Limb (tissue), 2 donors: ENCODE measurements around the gene B3GALT4.

Experiments used
- DNase-seq, 2 donors: peaks; one replicate each; pipeline ENCODE4 v3.0.0-alpha.2; 2016; ENCODE audit errors: extremely low spot score in 2 of 2

The B3GALT4 gene

GRCh38 chr6:33290459-33290858 is 13.5 kb downstream of the B3GALT4 start:
- no peak for DNase-seq

- DNase-seq = no peak
Observed at GRCh38 chr6:33292996-33293682, 16.2 kb downstream of the B3GALT4 start.

GRCh38 chr6:33294086-33294823 is 17.3 kb downstream of the B3GALT4 start:
- no peak for DNase-seq

GRCh38 chr6:33295621-33296369 is 18.9 kb downstream of the B3GALT4 start:
- no peak for DNase-seq

- DNase-seq = no peak
Observed at GRCh38 chr6:33296797-33297405, 20.0 kb downstream of the B3GALT4 start.

- peak in 1 of 2 donors; percentile 71 for DNase-seq
Observed at GRCh38 chr6:33297406-33297955, 20.6 kb downstream of the B3GALT4 start.

GRCh38 chr6:33297956-33298772 is 21.2 kb downstream of the B3GALT4 start:
- DNase-seq = peak; percentile 67 to 83

GRCh38 chr6:33298773-33299236 is 21.9 kb downstream of the B3GALT4 start, which contains the start of gene RGL2:
RGL2 (minus strand) TSS chr6:33298942; CDS start chr6:33298610, 332 bp downstream.
- DNase-seq = peak; percentile 66 to 85

- peak; percentile 92 to 95 for DNase-seq
Observed at GRCh38 chr6:33299237-33299944, 22.5 kb downstream of the B3GALT4 start.

GRCh38 chr6:33301877-33302276 is 25.0 kb downstream of the B3GALT4 start:
- DNase-seq = no peak

- DNase-seq = no peak
Observed at GRCh38 chr6:33304216-33304615, 27.3 kb downstream of the B3GALT4 start.

- peak in 1 of 2 donors; percentile 20 for DNase-seq
Observed at GRCh38 chr6:33305052-33305451, 28.1 kb downstream of the B3GALT4 start.

GRCh38 chr6:33306356-33306755 is 29.4 kb downstream of the B3GALT4 start:
- DNase-seq = no peak

GRCh38 chr6:33312361-33313104 is 35.6 kb downstream of the B3GALT4 start:
- DNase-seq = peak in 1 of 2 donors; percentile 70

GRCh38 chr6:33313105-33313708 is 36.3 kb downstream of the B3GALT4 start:
- peak in 1 of 2 donors; percentile 66 for DNase-seq

- DNase-seq = peak in 1 of 2 donors; percentile 73
Observed at GRCh38 chr6:33313709-33314514, 37.0 kb downstream of the B3GALT4 start, which contains the start of gene TAPBP. TAPBP (minus strand) TSS chr6:33314078; CDS start chr6:33314041, 37 bp downstream.

- DNase-seq = peak; percentile 52 to 67
Observed at GRCh38 chr6:33314515-33314942, 37.6 kb downstream of the B3GALT4 start.
